DND-41 (cell line): ENCODE data around the gene DOK6.

Source experiments
- EZH2 ChIP-seq: IDR thresholded peaks from 3 replicates; pipeline ENCODE4 v1.6.1; 2012; ENCODE audit warnings: borderline replicate concordance, low read depth, mild to moderate bottlenecking, moderate library complexity, low read length, inconsistent platforms; ENCODE audit not compliant: severe bottlenecking
- TF ChIP-seq, protein P1 (sequence below): IDR thresholded peaks from 2 replicates; pipeline ENCODE4 v1.5.1; 2012; ENCODE audit warnings: borderline replicate concordance, low read length, moderate library complexity, mild to moderate bottlenecking; ENCODE audit not compliant: poor library complexity, severe bottlenecking; ENCODE audit errors: extremely low read depth

DNA sequence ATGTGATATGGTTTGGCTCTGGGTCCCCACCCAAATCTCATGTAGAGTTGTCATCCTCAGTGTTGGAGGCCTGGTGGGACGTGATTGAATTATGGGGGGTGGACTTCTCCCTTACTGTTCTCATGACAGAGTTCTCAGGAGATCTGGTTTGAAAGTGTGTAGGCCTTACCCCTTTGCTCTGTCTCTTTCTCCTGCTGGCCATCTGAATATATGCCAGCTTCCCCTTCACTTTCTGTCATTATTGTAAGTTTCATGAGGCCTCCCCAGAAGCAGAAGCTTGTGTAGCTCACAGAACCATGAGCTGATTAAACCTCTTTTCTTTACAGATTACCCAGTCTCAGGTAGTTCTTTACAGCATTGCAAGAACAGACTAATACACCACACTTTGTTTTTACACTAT lies 222.3 kb downstream of the DOK6 start:
- TF ChIP-seq, protein P1, sequence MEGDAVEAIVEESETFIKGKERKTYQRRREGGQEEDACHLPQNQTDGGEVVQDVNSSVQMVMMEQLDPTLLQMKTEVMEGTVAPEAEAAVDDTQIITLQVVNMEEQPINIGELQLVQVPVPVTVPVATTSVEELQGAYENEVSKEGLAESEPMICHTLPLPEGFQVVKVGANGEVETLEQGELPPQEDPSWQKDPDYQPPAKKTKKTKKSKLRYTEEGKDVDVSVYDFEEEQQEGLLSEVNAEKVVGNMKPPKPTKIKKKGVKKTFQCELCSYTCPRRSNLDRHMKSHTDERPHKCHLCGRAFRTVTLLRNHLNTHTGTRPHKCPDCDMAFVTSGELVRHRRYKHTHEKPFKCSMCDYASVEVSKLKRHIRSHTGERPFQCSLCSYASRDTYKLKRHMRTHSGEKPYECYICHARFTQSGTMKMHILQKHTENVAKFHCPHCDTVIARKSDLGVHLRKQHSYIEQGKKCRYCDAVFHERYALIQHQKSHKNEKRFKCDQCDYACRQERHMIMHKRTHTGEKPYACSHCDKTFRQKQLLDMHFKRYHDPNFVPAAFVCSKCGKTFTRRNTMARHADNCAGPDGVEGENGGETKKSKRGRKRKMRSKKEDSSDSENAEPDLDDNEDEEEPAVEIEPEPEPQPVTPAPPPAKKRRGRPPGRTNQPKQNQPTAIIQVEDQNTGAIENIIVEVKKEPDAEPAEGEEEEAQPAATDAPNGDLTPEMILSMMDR: no peak
- TF ChIP-seq EZH2: no peak
